Uterus (tissue), 2 donors: ENCODE results near the gene AVPR2.

Experiments
- POLR2A ChIP-seq, 2 donors: fragments of 450-650 bp; IDR thresholded peaks; one replicate each; pipeline ENCODE4 v1.6.1; 2016; ENCODE audit warnings: antibody characterized with exemption in 2 of 2, mild to moderate bottlenecking in 1 of 2, moderate library complexity in 1 of 2
- TF ChIP-seq, protein P1 (sequence below), 4 experiments: fragments of 200-600 bp in 2 of 4; fragments of 450-650 bp in 2 of 4; sonication (generic) in 2 of 4; IDR thresholded peaks; one replicate each; pipeline ENCODE4 v1.5.1; 2016 to 2019; ENCODE audit warnings: antibody characterized with exemption in 4 of 4, mild to moderate bottlenecking in 2 of 4, moderate library complexity in 1 of 4

DNA sequence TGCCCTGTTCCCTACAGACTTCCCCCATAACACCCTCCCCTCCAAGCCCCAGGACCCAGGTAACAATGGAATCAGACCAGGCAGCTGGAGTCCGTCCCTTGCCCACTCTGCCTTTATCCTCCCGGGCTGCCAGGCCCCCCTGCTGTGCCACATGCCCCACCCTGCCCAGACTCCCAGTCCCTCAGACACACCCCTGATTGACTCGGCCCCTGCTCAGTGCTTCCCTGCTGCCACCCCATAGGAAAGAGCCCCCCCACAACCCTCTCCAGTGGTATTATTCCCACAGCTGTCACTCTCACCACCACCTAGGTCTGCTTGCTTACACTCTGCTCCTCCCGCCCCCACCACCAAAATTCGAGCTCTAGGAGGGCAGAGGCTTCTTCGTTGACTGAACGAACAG is 35.1 kb downstream of the AVPR2 start:
- TF ChIP-seq, protein P1, sequence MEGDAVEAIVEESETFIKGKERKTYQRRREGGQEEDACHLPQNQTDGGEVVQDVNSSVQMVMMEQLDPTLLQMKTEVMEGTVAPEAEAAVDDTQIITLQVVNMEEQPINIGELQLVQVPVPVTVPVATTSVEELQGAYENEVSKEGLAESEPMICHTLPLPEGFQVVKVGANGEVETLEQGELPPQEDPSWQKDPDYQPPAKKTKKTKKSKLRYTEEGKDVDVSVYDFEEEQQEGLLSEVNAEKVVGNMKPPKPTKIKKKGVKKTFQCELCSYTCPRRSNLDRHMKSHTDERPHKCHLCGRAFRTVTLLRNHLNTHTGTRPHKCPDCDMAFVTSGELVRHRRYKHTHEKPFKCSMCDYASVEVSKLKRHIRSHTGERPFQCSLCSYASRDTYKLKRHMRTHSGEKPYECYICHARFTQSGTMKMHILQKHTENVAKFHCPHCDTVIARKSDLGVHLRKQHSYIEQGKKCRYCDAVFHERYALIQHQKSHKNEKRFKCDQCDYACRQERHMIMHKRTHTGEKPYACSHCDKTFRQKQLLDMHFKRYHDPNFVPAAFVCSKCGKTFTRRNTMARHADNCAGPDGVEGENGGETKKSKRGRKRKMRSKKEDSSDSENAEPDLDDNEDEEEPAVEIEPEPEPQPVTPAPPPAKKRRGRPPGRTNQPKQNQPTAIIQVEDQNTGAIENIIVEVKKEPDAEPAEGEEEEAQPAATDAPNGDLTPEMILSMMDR (IDR thresholded peaks at IDR 0.05) = no peak
- TF ChIP-seq POLR2A (IDR thresholded peaks at IDR 0.05) = no peak
